HepG2 (cell line): Measurements from ENCODE around the gene CCL23. TPM values are rescaled to one million over a fixed set of nuclear protein-coding genes. Genes with fewer than 3 reads are reported as not detected.

ENCODE experiments used
- ASH2L ChIP-seq: fragments of 300-600, 200-600 bp; sonication (generic); IDR thresholded peaks from 2 replicates; pipeline ENCODE4 v1.7.0; 2017; ENCODE audit warnings: low read depth, mild to moderate bottlenecking, moderate library complexity, mixed read lengths, low read length; ENCODE audit not compliant: insufficient read length
- ELK4 ChIP-seq: sonication (generic); formaldehyde crosslinking; IDR thresholded peaks from 2 replicates; pipeline ENCODE4 v1.9.0; 2021; ENCODE audit warnings: missing genetic modification reagents, borderline replicate concordance
- FIP1L1 ChIP-seq: fragments of 200-400 bp; formaldehyde crosslinking; IDR thresholded peaks from 2 replicates; pipeline ENCODE4 v1.6.1; 2018; ENCODE audit warnings: low read depth, mild to moderate bottlenecking, low read length, moderate library complexity, borderline replicate concordance; ENCODE audit not compliant: insufficient read depth
- IRF2 ChIP-seq: IDR thresholded peaks from 2 replicates; pipeline ENCODE4 v1.6.1; 2018; ENCODE audit warnings: missing genetic modification reagents, missing compliant biosample characterization
- NR2F6 ChIP-seq, 2 experiments: IDR thresholded peaks; 2 replicates each; pipeline ENCODE4 v1.6.1; 2016; ENCODE audit warnings: antibody characterized with exemption in 1 of 2, mild to moderate bottlenecking in 1 of 2
- PHF8 ChIP-seq: sonication (generic); formaldehyde crosslinking; IDR thresholded peaks from 2 replicates; pipeline ENCODE4 v1.5.0; 2020; ENCODE audit warnings: missing genetic modification reagents
- RAD51 ChIP-seq: fragments of 450-650 bp; IDR thresholded peaks from 2 replicates; pipeline ENCODE4 v1.6.1; 2016; ENCODE audit warnings: borderline replicate concordance
- SYNCRIP ChIP-seq: fragments of 200-400 bp; formaldehyde crosslinking; IDR thresholded peaks from 2 replicates; pipeline ENCODE4 v1.6.1; 2018; ENCODE audit warnings: mild to moderate bottlenecking, low read depth, low read length; ENCODE audit not compliant: insufficient read depth
- THAP8 ChIP-seq: sonication (generic); formaldehyde crosslinking; IDR thresholded peaks from 2 replicates; pipeline ENCODE4 v1.5.1; 2020; ENCODE audit warnings: missing genetic modification reagents, mild to moderate bottlenecking, borderline replicate concordance
- ZNF335 ChIP-seq: sonication (generic); formaldehyde crosslinking; IDR thresholded peaks from 2 replicates; pipeline ENCODE4 v1.4.0; 2020; ENCODE audit warnings: missing genetic modification reagents
- ZNF530 ChIP-seq: sonication (generic); formaldehyde crosslinking; IDR thresholded peaks from 2 replicates; pipeline ENCODE4 v1.5.0; 2020; ENCODE audit warnings: low read depth, mild to moderate bottlenecking, missing genetic modification reagents
- ZNF552 ChIP-seq: sonication (generic); formaldehyde crosslinking; IDR thresholded peaks from 2 replicates; pipeline ENCODE4 v1.9.0; 2022; ENCODE audit warnings: missing genetic modification reagents, mild to moderate bottlenecking, borderline replicate concordance
- ZNF569 ChIP-seq: sonication (generic); formaldehyde crosslinking; IDR thresholded peaks from 2 replicates; pipeline ENCODE4 v1.5.0; 2020; ENCODE audit warnings: mild to moderate bottlenecking, missing genetic modification reagents, moderate library complexity, borderline replicate concordance
- ZNF878 ChIP-seq: sonication (generic); formaldehyde crosslinking; IDR thresholded peaks from 2 replicates; pipeline ENCODE4 v1.8.1; 2023; ENCODE audit warnings: mild to moderate bottlenecking, missing genetic modification reagents, moderate library complexity
- polyA plus RNA-seq, 8 experiments: library from polyadenylated mRNA; depleted of rRNA in 3 of 8; stranded (reverse) in 7 of 8; unstranded in 1 of 8; fragments of >200 nt; fragmentation: Illumina TruSeq in 4 of 8; extraction: Trizol in 4 of 8; gene quantifications; 2 replicates each; pipeline versions ENCODE4 v1.2.1 to v1.2.3, GENCODE V29; 2011 to 2016; ENCODE audit warnings: low read depth in 4 of 8, missing spikeins in 1 of 8, mixed read lengths in 1 of 8; ENCODE audit not compliant: insufficient read depth in 1 of 8
- total RNA-seq, 5 experiments: library from RNA; depleted of rRNA; stranded (reverse); fragments of >200 nt; fragmentation: Illumina TruSeq; extraction: Trizol; gene quantifications; 2 replicates each; pipeline ENCODE4 v1.2.3, GENCODE V29; 2016; ENCODE audit warnings: low read depth in 1 of 5
- TF ChIP-seq, protein P1 (sequence below): sonication (generic); formaldehyde crosslinking; IDR thresholded peaks from 2 replicates; pipeline ENCODE4 v1.4.0; 2020; ENCODE audit warnings: mild to moderate bottlenecking, missing genetic modification reagents
- TF ChIP-seq, protein P2 (sequence below): sonication (generic); formaldehyde crosslinking; IDR thresholded peaks from 2 replicates; pipeline ENCODE4 v1.5.0; 2020; ENCODE audit warnings: mild to moderate bottlenecking, missing genetic modification reagents, borderline replicate concordance

Gene CCL23
- total and polyA plus RNA-seq, 2 of the 13 experiments (the other 11 are each of a cell fraction or from before 2014, with no cell fraction given) = not detected

DNA sequence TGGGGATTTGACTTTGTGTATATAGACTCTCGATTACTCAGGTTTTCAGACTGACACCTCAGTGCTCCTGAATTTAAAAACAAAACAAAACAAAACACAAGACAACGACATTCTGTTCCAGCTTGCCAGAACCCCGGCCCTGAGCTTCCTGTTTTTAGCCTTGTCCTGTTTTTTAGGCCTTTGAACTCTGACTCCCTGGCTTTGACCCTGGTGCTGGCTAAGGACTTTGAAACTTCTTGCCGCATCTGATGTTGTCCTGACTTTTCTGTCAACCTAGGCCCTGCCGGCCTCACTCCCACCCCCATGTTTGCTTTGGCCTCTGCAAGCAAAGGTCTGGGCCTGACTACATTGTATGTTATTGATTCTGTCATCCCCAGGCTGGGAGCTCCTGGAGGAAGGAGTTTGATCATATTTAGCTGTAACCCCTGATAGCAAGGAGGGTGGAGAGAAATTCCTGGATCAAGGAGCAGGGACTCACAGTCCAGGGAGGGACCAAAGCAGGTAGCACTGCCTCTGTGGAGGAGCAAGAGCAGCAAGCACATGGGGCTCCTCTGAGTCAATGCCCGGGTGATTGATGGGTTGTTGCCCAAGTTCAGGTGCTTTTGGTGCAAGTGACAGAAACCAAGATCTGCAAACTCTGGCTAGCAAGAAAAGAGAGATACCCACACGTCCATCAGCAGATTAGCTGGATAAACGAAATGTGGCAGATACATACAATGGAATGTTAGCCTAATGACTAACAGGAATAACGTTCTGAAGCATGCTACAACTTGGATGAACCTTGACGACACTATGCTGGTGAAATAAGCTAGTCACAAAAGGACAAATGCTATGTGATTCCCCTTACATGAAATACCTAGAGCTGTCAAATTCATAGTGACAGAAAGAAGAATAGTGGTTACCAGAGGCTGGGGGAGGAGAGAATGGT is 44.2 kb downstream of the CCL23 start (continued):
- TF ChIP-seq ASH2L (peak; percentile 99), FIP1L1 (no peak), RAD51 (no peak), ELK4 (CRISPR knock-in tag) (no peak), SYNCRIP (no peak), ZNF569 (no peak), ZNF335 (peak; percentile 84), ZNF878 (peak; percentile 82; the same call in 1 of the 2 replicates), THAP8 (no peak), PHF8 (CRISPR knock-in tag) (peak; percentile 66), NR2F6 (IDR thresholded peaks at IDR 0.05) (peak; percentile 97), NR2F6 (CRISPR knock-in tag; IDR thresholded peaks at IDR 0.05) (peak; percentile 98), ZNF552 (CRISPR knock-in tag) (0 out of 2 replicates have a peak, but pooled peaks have one; percentile 67), ZNF530 (CRISPR knock-in tag) (no peak), IRF2 (CRISPR knock-in tag) (peak; percentile 94)
- TF ChIP-seq, protein P1, sequence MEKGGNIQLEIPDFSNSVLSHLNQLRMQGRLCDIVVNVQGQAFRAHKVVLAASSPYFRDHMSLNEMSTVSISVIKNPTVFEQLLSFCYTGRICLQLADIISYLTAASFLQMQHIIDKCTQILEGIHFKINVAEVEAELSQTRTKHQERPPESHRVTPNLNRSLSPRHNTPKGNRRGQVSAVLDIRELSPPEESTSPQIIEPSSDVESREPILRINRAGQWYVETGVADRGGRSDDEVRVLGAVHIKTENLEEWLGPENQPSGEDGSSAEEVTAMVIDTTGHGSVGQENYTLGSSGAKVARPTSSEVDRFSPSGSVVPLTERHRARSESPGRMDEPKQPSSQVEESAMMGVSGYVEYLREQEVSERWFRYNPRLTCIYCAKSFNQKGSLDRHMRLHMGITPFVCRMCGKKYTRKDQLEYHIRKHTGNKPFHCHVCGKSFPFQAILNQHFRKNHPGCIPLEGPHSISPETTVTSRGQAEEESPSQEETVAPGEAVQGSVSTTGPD = peak; percentile 97
- TF ChIP-seq, protein P2, sequence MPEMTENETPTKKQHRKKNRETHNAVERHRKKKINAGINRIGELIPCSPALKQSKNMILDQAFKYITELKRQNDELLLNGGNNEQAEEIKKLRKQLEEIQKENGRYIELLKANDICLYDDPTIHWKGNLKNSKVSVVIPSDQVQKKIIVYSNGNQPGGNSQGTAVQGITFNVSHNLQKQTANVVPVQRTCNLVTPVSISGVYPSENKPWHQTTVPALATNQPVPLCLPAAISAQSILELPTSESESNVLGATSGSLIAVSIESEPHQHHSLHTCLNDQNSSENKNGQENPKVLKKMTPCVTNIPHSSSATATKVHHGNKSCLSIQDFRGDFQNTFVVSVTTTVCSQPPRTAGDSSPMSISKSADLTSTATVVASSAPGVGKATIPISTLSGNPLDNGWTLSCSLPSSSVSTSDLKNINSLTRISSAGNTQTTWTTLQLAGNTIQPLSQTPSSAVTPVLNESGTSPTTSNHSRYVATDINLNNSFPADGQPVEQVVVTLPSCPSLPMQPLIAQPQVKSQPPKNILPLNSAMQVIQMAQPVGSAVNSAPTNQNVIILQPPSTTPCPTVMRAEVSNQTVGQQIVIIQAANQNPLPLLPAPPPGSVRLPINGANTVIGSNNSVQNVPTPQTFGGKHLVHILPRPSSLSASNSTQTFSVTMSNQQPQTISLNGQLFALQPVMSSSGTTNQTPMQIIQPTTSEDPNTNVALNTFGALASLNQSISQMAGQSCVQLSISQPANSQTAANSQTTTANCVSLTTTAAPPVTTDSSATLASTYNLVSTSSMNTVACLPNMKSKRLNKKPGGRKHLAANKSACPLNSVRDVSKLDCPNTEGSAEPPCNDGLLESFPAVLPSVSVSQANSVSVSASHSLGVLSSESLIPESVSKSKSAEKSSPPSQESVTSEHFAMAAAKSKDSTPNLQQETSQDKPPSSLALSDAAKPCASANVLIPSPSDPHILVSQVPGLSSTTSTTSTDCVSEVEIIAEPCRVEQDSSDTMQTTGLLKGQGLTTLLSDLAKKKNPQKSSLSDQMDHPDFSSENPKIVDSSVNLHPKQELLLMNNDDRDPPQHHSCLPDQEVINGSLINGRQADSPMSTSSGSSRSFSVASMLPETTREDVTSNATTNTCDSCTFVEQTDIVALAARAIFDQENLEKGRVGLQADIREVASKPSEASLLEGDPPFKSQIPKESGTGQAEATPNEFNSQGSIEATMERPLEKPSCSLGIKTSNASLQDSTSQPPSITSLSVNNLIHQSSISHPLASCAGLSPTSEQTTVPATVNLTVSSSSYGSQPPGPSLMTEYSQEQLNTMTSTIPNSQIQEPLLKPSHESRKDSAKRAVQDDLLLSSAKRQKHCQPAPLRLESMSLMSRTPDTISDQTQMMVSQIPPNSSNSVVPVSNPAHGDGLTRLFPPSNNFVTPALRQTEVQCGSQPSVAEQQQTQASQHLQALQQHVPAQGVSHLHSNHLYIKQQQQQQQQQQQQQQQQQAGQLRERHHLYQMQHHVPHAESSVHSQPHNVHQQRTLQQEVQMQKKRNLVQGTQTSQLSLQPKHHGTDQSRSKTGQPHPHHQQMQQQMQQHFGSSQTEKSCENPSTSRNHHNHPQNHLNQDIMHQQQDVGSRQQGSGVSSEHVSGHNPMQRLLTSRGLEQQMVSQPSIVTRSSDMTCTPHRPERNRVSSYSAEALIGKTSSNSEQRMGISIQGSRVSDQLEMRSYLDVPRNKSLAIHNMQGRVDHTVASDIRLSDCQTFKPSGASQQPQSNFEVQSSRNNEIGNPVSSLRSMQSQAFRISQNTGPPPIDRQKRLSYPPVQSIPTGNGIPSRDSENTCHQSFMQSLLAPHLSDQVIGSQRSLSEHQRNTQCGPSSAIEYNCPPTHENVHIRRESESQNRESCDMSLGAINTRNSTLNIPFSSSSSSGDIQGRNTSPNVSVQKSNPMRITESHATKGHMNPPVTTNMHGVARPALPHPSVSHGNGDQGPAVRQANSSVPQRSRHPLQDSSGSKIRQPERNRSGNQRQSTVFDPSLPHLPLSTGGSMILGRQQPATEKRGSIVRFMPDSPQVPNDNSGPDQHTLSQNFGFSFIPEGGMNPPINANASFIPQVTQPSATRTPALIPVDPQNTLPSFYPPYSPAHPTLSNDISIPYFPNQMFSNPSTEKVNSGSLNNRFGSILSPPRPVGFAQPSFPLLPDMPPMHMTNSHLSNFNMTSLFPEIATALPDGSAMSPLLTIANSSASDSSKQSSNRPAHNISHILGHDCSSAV (CRISPR knock-in tag) = no peak
